ENCODE results near the gene VCP. TPM values are rescaled to one million over a fixed set of nuclear protein-coding genes. Genes with fewer than 3 reads are reported as not detected.

Gene VCP
- total RNA-seq, 2 experiments from 2014 or later = 218 to 245 TPM

- Mint-ChIP-seq H3K36me3 (ENCODE audit: low read depth) (no peaks in the 10 kb centered on the region), H3K27ac (no peak overlapping the region), H3K4me3 (no peak overlapping the region), H3K27me3 (no peaks in the 10 kb centered on the region), H3K9me3 (no peaks in the 10 kb centered on the region), H3K4me1 (ENCODE audit: low read depth) (no peaks in the 10 kb centered on the region)
- Histone ChIP-seq H3K4me3 (ENCODE audit: low read length) (no peak overlapping the region), H3K27ac (ENCODE audit: low read depth in 1 of 2, low read length in 2 of 2) (no peak overlapping the region), H3K9me3 (ENCODE audit: control insufficient read depth in 1 of 2, insufficient read depth in 1 of 2, low read length in 2 of 2) (no peaks in the 10 kb centered on the region), H3K4me1 (ENCODE audit: insufficient read depth, low read length) (no peaks in the 10 kb centered on the region), H3K27me3 (ENCODE audit: control insufficient read depth in 1 of 2, insufficient read depth in 2 of 2, low read length in 2 of 2) (no peaks in the 10 kb centered on the region), H3K36me3 (ENCODE audit: insufficient read depth, low read length) (no peaks in the 10 kb centered on the region)
- CTCF ChIA-PET = interaction anchor here (1.1 to 1.4 kb wide), 2 partner anchors 22 to 100 kb away, joined by 3 to 4 read pairs; no protein-coding TSS in a partner anchor
- POLR2A ChIA-PET = no interaction called here
- TF ChIP-seq, protein P1, sequence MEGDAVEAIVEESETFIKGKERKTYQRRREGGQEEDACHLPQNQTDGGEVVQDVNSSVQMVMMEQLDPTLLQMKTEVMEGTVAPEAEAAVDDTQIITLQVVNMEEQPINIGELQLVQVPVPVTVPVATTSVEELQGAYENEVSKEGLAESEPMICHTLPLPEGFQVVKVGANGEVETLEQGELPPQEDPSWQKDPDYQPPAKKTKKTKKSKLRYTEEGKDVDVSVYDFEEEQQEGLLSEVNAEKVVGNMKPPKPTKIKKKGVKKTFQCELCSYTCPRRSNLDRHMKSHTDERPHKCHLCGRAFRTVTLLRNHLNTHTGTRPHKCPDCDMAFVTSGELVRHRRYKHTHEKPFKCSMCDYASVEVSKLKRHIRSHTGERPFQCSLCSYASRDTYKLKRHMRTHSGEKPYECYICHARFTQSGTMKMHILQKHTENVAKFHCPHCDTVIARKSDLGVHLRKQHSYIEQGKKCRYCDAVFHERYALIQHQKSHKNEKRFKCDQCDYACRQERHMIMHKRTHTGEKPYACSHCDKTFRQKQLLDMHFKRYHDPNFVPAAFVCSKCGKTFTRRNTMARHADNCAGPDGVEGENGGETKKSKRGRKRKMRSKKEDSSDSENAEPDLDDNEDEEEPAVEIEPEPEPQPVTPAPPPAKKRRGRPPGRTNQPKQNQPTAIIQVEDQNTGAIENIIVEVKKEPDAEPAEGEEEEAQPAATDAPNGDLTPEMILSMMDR (IDR thresholded peaks at IDR 0.05) = no peak
- DNase-seq (no peak), ATAC-seq (ENCODE audit: poor library complexity) (no peak)
- intact Hi-C loops (cut with DNase I, micrococcal nuclease) = no loop called here
Observed at GRCh38 chr9:35029852-35030251, 42.6 kb downstream of the VCP start.

DNA sequence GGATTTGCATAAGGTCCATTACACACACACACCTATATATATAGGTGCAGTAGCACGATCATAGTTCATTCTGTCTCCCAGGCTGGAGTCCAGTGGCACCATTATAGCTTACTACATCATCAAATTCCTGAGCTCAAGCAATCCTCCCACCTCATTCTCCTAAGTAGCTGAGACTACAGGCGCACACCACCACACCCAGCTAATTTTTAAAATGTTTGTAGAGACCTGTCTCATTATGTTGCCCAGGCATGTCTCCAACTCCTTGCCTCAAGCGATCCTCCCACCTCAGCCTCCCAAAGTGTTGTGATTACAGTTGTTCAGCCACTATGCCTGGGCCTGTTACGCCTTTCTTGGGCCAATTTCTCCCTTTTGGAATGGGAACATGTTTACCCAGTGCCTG, 43.2 kb downstream of the VCP start:
- H3K4me1 ChIP-seq (ENCODE audit: insufficient read depth, low read length) = no peaks in the 10 kb centered on the region
- CTCF ChIA-PET = interaction anchor here (1.1 kb wide), 1 partner anchor 99 kb away, joined by 3 read pairs; no protein-coding TSS in a partner anchor
- no peaks in the 10 kb centered on the region for H3K36me3 Mint-ChIP-seq (ENCODE audit: low read depth)

DNA sequence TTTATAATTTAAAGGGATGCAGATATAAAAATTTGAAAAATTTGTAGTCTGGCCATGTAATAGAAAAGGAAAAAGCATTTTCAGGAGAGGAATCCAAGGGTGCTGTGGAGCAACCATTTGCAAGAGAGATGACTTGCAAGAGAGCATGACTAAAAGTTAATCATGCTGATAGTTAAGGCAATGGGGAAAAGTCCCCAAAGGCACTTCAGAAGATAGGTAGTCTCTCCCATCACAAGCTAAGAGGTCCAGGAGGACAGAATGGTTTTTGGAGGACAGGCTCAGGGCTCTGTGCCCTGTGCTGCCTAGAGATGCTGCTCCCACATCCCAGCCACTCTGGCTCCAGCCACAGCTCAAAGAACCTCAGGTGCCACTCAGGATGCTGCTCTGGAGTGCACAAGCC, 44.1 kb downstream of the VCP start:
- Mint-ChIP-seq H3K27ac (no peak overlapping the region), H3K27me3 (no peaks in the 10 kb centered on the region), H3K4me3 (no peak overlapping the region), H3K4me1 (ENCODE audit: low read depth) (peaks cover 4% of the 10 kb centered on the region), H3K36me3 (ENCODE audit: low read depth) (no peaks in the 10 kb centered on the region), H3K9me3 (no peaks in the 10 kb centered on the region)
- no peaks in the 10 kb centered on the region for H3K27me3 ChIP-seq (ENCODE audit: control insufficient read depth in 1 of 2, insufficient read depth in 2 of 2, low read length in 2 of 2)
- intact Hi-C loops (cut with DNase I, micrococcal nuclease) = no loop called here
- ChIA-PET POLR2A (interaction anchor here (0.7 kb wide), 1 partner anchor 39 kb away, joined by 3 read pairs; no protein-coding TSS in a partner anchor), CTCF (interaction anchor here (1.0 kb wide), 1 partner anchor 23 kb away, joined by 4 read pairs; no protein-coding TSS in a partner anchor)
- DNase-seq (no peak), ATAC-seq (ENCODE audit: poor library complexity) (no peak)
- H3K9me3 ChIP-seq (ENCODE audit: control insufficient read depth in 1 of 2, insufficient read depth in 1 of 2, low read length in 2 of 2) = no peaks in the 10 kb centered on the region
- TF ChIP-seq, protein P1 (IDR thresholded peaks at IDR 0.05) = no peak
- no peak overlapping the region for H3K27ac ChIP-seq (ENCODE audit: low read depth in 1 of 2, low read length in 2 of 2)
- H3K4me1 ChIP-seq (ENCODE audit: insufficient read depth, low read length) = no peaks in the 10 kb centered on the region
- H3K36me3 ChIP-seq (ENCODE audit: insufficient read depth, low read length) = no peaks in the 10 kb centered on the region
- H3K4me3 ChIP-seq (ENCODE audit: low read length) = no peak overlapping the region

More for the DNA sequence above, 43.2 kb downstream of the VCP start:
- Mint-ChIP-seq H3K4me3 (no peak overlapping the region), H3K4me1 (ENCODE audit: low read depth) (no peaks in the 10 kb centered on the region), H3K9me3 (no peaks in the 10 kb centered on the region), H3K27me3 (no peaks in the 10 kb centered on the region), H3K27ac (no peak overlapping the region)
- Histone ChIP-seq H3K27me3 (ENCODE audit: control insufficient read depth in 1 of 2, insufficient read depth in 2 of 2, low read length in 2 of 2) (no peaks in the 10 kb centered on the region), H3K36me3 (ENCODE audit: insufficient read depth, low read length) (no peaks in the 10 kb centered on the region), H3K9me3 (ENCODE audit: control insufficient read depth in 1 of 2, insufficient read depth in 1 of 2, low read length in 2 of 2) (no peaks in the 10 kb centered on the region), H3K27ac (ENCODE audit: low read depth in 1 of 2, low read length in 2 of 2) (no peak overlapping the region), H3K4me3 (ENCODE audit: low read length) (no peak overlapping the region)
- intact Hi-C loops (cut with DNase I, micrococcal nuclease) = no loop called here
- ATAC-seq (ENCODE audit: poor library complexity) (no peak), DNase-seq (no peak)
- POLR2A ChIA-PET = no interaction called here
- TF ChIP-seq, protein P1 (IDR thresholded peaks at IDR 0.05) = no peak
